ENCODE results near the gene TSEN15. TPM values are rescaled to one million over a fixed set of nuclear protein-coding genes. Genes with fewer than 3 reads are reported as not detected.

The TSEN15 gene
- total and polyA plus RNA-seq, 11 donors = 23.5 to 32.3 (median 26.4) TPM

DNA sequence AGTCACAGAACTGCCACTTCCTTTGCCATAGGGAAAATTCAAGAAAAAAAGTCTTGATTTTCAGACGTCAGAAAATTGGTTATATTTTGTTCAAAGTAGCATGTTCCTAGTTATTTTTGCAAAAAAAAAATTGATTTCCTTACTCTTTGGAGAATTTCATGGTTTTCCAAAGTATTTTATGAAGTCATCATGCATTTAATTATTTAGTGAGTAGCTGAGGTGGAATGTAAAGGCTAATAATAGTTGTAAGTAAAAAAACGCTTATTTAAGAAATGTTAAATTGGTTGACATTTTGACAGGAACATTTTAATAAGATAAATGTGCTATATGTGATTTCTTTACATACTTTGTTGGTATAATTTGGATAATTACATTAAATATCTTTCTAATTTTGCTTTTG is 20.8 kb downstream of the TSEN15 start:
- WGBS, 4 donors = 80 to 97% (median 87%) methylated on average over 2 of the region's 2 CpGs
- no peak for ATAC-seq
- TF ChIP-seq, protein P1, sequence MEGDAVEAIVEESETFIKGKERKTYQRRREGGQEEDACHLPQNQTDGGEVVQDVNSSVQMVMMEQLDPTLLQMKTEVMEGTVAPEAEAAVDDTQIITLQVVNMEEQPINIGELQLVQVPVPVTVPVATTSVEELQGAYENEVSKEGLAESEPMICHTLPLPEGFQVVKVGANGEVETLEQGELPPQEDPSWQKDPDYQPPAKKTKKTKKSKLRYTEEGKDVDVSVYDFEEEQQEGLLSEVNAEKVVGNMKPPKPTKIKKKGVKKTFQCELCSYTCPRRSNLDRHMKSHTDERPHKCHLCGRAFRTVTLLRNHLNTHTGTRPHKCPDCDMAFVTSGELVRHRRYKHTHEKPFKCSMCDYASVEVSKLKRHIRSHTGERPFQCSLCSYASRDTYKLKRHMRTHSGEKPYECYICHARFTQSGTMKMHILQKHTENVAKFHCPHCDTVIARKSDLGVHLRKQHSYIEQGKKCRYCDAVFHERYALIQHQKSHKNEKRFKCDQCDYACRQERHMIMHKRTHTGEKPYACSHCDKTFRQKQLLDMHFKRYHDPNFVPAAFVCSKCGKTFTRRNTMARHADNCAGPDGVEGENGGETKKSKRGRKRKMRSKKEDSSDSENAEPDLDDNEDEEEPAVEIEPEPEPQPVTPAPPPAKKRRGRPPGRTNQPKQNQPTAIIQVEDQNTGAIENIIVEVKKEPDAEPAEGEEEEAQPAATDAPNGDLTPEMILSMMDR (IDR thresholded peaks at IDR 0.05) = no peak
- H3K4me1 ChIP-seq = peaks cover 0 to 17% (median 2%) of the 10 kb centered on the region in 12 donors
- DNase-seq = no peak
- no peak overlapping the region for H3K4me3 ChIP-seq
- peaks cover 0 to 7% (median 0%) of the 10 kb centered on the region in 12 donors for H3K9me3 ChIP-seq
- H3K36me3 ChIP-seq = peaks cover 0 to 54% (median 6%) of the 10 kb centered on the region in 9 donors
- no peaks in the 10 kb centered on the region for H3K27me3 ChIP-seq
- no peak overlapping the region for H3K27ac ChIP-seq
- intact Hi-C loops (cut with DNase I) = loop anchor here (10.0 kb wide), 7 partner anchors 272 to 622 kb away; partner anchors contain the start of gene C1orf21 (in 2 of the 10)

DNA sequence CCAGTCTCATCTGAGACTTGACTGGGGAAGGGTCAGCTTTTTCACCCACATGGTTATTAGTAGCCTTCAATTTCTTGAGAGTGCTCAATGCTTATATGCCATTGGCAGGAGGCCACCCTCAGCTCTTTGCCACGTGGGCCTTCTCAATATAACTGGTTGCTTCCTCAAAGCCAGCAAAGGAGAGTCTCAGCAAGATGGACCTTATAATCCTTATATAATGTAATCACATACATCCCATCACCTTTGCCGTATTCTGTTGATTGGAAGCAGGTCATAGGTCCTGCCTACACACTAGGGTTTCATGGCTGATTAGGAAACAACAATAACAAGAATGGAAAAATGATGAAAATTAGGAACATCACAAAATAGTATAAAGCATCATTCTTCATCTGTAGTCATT is 22.9 kb downstream of the TSEN15 start:
- H3K27ac ChIP-seq = peak overlapping the region in 9 of 12 donors; percentile 45 to 69 (median 59)
- ATAC-seq = no peak
- 83 to 91% (median 87%) methylated on average over 2 of the region's 2 CpGs for WGBS, 4 donors

DNA sequence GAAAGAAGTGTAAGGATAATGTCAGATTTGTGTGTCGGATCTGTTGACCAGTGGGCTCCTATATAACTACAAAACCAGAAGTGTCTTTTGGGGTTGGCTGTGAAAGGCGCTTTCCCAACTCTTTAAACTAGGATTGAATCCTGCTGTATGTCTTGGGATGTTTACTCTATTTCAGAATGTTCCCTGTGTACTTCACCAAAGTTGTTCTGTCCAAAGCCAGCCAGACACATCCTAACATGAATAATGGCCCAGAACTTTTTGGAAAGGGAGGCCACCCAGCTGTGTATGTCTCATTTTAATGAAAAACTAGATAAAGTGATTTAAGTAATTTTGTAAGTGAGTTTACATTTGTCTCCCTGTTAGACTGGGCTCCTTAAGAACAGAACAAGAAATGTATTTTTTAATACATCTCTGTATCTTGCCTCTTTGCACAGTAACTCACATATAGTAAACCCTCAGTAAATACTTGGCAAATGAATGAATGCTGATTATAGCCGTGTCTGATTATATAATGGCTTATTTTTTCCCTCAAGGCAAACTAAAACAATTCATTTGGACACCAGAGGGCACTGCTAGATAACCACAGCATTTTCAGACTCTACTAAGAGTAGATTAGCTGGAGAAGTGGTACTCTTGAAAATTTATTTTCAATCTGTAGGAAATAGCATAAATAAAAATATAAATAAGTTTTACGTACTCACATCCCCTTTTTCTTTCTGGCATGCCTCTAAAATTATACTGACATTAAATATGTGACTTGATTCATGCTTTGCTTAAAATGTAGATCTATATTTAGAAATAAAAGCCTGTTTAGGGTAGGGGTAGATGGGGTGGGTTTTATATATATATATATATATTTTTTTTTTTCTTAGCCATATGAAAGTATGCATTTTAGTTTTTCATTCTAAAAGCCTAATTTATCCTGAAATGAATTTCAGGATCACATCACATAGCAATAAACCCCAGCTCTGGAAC is 23.8 kb downstream of the TSEN15 start:
- TF ChIP-seq POLR2A (IDR thresholded peaks at IDR 0.05) = no peak
- TF ChIP-seq, protein P1 (IDR thresholded peaks at IDR 0.05) = peak; percentile 66 to 87 (median 80)
- 37 to 45% (median 42%) methylated on average over 4 of the region's 4 CpGs for WGBS, 4 donors
- Histone ChIP-seq H3K27ac (peak overlapping the region; percentile 4 to 69 (median 55)), H3K4me3 (no peak overlapping the region), H3K4me1 (peaks cover 0 to 40% (median 9%) of the 10 kb centered on the region in 12 donors), H3K9me3 (peaks cover 0 to 8% (median 0%) of the 10 kb centered on the region in 12 donors), H3K36me3 (peaks cover 0 to 32% (median 6%) of the 10 kb centered on the region in 9 donors), H3K27me3 (no peaks in the 10 kb centered on the region)
- DNase-seq (peak in 2 of 5 donors; percentile 41 to 44), ATAC-seq (peak; percentile 68 to 89 (median 81))
- intact Hi-C loops (cut with DNase I) = loop anchor here (1.0 to 10.0 kb wide), 16 partner anchors 147 to 619 kb away; partner anchors contain the start of gene C1orf21 (in 2 of the 10)

More for the DNA sequence above, 22.9 kb downstream of the TSEN15 start:
- DNase-seq = no peak
- Histone ChIP-seq H3K9me3 (peaks cover 0 to 8% (median 0%) of the 10 kb centered on the region in 12 donors), H3K4me3 (no peak overlapping the region), H3K4me1 (peaks cover 0 to 36% (median 9%) of the 10 kb centered on the region in 12 donors), H3K27me3 (no peaks in the 10 kb centered on the region), H3K36me3 (peaks cover 0 to 40% (median 6%) of the 10 kb centered on the region in 9 donors)
- TF ChIP-seq POLR2A (IDR thresholded peaks at IDR 0.05) = no peak
- TF ChIP-seq, protein P1 (IDR thresholded peaks at IDR 0.05) = no peak
- intact Hi-C loops (cut with DNase I) = loop anchor here (2.0 to 10.0 kb wide), 9 partner anchors 148 to 620 kb away; partner anchors contain the start of gene C1orf21 (in 2 of the 10)

Measured in heart left ventricle (tissue), 16 donors.